HG03064 (cell line): Measurements from ENCODE around the gene AHSG.
"Not testable (repeated sequence)": the region's sequence is repeated elsewhere in the genome, so short reads cannot be mapped to it uniquely, and the experiment has no call there.

Experiments used
- ATAC-seq: cut with Tn5 transposase; IDR thresholded peaks from one replicate; pipeline ENCODE4 v1.9.1; 2021; ENCODE audit warnings: low read depth; ENCODE audit not compliant: unreplicated experiment

Gene AHSG

DNA sequence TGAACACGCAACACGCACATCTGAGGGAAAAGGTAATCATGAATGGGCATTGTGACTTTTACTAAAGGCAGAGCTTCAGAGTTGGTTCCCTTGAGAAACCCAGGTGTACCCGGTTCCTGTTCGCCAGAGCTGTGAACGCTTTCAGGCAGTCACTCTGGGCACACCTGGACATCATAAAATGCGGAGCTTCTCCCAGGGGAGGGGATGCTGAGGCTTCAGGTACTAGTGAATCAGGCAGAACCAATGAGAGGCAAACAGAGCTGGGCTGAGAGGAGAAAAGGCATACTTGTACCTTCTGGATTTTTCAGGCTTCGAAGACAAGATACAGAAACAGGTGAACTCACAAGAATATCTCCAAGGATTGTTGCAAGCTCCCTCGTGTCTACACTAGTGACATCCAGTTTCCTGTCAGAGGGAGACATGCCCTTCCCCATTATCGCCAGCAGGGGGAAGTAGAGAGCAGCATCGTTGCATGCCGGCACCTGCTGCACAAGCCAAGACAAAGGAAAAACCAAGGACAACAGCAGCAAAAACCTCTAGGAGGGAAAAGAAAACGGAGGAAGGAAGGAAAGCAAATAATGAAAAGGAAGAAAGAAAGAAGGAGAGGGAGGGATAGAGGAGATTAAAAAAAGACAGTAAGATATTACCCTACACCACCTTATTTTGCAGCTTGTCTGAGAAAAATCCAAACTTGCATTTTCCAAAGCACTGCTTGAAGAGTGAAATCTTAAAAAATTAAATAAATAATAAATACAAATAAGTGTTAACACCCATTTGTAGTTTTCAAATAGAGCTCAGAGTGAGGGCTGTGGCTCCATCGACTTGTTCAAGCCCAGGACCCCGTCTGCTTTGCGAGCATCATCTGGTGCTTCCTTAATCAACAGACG, 2.0 kb downstream of the AHSG start:
- peak; percentile 62 for ATAC-seq

DNA sequence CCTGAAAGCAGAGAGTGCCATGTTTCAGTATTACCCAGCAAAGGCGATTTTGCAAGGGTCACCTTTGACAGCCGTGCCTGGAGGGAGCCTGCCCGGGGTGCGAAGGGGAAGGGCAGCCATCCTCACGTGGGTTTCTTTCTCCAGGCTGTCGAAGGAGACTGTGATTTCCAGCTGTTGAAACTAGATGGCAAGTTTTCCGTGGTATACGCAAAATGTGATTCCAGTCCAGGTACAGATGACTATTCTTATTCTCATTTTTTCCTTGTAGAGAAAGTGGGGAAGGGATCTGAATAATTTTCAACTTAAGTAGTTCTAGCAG, 3.4 kb downstream of the AHSG start:
- no peak for ATAC-seq

DNA sequence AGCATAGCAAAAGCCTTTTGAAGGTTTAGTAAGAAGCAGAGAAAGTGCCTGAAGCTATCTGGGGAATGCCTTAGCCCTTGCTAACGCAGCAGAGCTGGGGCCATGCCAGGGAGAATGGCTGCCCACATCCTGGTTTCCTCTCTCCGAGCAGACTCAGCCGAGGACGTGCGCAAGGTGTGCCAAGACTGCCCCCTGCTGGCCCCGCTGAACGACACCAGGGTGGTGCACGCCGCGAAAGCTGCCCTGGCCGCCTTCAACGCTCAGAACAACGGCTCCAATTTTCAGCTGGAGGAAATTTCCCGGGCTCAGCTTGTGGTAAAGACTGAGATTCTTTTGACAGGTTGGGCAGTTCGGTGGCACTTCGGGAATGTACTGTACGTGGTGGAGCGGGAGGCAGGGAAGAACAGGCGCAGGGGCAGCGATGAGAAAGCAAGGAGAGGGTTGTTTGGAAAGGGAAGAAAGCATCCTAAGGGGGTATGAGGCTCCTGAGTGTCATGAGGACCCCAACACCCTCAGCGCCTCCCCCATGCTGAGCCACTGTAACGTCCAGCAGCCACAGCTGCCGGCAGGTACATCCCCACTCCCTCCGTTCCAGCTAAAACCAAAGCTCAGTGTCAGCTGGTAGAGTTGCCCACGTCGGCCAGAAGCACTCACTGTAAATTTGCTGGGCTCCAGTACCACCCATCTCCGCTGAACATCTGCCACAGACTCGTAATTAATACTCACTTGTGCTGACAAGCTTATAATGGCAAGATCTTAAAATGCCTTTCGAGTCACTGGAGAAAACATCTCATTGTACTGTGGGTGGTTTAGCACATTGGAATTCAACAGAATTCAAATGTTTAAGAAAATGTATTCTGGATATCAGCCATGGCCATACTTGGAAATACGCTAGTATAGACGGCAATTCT, 4.4 kb downstream of the AHSG start:
- peak; percentile 96 for ATAC-seq

DNA sequence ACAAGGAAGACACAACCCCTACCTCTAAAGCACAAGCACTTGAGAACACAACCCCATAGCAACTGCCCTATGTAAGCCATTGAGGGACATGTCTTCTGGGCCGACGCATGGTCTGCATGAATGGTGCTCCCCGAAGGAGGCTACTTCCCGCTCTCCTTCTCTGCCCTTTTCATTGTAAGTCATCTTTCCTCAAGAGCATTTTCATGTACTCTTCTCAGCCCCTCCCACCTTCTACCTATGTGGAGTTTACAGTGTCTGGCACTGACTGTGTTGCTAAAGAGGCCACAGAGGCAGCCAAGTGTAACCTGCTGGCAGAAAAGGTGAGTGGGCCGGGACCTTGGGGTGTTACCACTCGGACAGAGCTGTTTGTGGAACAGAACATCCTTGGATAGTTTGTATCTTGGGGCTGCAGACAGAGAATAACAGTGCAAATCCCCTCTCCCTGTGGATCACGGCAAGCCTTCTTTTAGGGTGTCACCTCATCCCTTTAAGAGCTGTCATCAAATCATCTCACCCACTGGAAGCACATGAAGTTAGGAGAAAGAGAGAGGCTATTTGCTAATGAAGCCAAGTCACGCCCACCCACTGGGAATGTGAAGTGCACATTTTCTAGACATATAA, 5.6 kb downstream of the AHSG start:
- no peak for ATAC-seq

DNA sequence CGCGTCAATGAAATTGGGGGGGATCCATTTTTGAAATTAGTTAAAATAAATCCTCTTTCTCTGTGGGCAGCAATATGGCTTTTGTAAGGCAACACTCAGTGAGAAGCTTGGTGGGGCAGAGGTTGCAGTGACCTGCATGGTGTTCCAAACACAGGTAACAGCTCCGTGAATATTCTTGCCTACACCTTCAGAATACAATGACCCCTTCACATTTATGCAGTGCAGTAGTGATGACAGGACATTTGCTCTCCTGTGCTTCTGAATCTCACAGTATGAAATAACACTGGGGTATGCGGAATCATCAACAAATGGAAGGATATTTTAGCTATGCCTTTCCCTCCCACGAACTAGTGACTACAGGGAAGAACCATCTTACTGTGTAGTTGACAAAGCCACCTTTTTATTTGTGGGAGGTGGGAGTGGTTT, 6.9 kb downstream of the AHSG start:
- ATAC-seq: no peak

DNA sequence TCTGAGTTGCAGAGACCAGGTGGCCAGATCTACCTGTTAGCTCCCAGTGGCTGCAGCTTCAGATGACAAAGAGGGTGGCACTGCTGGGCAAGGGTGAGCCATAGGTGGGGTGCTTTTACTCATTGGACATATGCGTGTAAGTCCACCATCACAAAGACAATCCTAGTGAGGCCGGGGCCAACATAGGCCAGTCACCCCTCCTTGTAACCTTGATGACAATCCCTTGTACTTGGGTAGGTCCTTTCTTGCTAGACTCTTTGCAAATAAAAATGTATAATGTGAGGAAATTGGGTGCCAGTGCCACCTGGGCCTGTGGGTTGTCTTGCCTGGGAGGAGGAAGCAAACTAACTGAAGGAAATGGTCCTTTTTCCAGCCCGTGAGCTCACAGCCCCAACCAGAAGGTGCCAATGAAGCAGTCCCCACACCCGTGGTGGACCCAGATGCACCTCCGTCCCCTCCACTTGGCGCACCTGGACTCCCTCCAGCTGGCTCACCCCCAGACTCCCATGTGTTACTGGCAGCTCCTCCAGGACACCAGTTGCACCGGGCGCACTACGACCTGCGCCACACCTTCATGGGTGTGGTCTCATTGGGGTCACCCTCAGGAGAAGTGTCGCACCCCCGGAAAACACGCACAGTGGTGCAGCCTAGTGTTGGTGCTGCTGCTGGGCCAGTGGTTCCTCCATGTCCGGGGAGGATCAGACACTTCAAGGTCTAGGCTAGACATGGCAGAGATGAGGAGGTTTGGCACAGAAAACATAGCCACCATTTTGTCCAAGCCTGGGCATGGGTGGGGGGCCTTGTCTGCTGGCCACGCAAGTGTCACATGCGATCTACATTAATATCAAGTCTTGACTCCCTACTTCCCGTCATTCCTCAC, 7.6 kb downstream of the AHSG start:
- ATAC-seq: no peak

DNA sequence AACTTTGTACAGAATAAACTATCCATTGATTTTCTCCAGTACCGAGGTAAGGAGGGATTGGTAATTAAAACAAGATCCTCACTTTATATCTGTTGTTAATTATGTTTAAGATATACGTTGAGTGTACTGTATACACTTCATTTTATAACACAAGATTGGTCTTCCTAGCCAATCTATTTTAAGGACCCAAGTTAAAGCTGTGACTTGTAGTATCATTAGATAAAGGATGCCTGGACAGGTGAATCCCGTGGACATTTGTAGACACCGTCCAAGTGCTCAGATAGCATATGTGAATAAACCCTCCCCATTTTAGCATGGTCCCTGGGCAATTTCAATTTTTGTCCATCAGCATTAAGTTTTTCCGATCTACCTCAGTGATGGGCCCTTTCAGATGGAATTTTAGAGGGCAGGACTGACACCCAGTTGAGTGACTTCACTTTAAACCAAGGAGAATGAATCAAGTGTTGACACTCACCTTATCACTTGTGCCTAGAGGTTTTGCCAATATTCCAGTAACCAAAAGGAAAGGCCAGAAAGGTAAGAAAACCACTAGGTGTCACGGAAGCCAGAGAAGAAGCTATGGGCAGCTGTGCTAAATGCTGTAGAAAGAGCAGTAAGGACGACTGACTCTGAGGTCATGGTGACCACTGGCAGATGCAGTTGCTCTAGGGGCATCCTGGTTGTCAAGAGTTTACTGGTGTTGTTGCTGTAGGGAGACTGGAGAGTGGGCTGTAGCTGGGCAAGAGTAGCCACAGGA, 9.2 kb downstream of the AHSG start:
- ATAC-seq: no peak

DNA sequence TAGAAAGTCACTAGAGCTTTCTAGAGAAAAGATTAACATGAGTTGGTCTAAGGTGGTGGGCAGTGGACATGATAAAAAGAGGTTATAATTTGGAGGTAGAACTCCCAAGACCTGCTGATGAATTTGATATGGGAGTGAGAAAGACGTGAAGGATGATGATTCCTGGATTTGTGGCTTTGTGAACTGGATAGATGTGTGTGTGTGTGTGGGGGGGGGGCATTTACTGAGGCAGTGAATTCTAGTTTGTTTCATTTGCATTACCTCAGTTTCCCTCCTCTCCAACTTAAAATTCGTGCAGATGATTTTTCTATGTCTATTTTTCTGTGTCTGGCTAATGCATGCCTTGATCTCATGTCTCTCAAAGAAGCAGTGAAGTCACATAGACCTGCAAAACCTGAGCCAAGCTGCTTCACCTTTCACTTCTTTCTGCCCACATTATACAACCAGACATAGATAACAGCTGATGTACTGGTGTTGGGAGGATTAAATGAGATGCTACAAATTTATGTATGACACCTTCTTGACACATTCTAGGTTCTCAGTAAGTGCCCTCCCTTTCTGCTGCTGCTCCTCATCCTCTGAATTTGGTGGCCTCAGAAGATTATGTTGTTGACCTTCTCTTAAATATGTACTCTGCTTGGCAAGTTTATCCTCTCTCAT, 9.9 kb downstream of the AHSG start:
- no peak for ATAC-seq

DNA sequence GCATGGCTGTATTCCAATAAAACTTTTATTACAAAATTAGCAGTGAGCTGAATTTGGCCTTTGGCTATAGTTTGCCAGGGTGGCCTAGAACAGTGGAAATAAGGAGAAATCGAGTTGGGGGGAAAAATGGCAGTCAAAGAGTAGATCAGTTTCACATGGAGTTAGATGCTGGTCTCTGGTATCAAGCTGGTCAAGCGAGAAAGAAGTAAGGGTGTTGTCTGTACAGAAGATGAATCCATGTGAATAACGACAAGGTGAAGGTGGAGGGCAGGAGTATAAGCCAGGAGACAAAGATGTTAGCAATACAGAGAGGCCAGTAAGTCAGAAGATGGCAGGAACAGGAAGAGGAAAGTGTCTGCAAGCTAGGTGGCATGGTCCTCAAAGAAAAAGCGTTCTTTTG, 11.7 kb downstream of the AHSG start:
- no peak for ATAC-seq

DNA sequence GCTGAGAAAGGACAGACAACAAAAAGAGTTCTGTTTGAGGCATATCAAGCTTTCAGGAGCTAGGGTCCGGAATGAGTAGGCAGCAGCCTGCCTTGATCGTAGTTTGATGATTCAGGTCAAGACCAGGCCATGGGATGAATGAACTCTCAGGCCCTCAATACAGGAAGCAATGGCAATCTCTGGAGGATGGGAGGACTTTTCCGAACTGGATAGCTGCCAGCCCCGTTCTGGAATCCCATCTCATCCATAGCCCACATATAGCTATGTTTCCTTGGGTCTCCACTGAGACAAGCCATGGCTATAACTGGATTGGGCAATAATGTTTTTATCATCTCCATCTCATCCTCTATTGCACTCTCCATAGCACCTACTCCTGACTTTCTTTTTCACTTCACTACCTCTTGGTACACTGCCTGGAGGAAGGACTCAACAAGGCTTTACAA, 12.8 kb downstream of the AHSG start:
- no peak for ATAC-seq

DNA sequence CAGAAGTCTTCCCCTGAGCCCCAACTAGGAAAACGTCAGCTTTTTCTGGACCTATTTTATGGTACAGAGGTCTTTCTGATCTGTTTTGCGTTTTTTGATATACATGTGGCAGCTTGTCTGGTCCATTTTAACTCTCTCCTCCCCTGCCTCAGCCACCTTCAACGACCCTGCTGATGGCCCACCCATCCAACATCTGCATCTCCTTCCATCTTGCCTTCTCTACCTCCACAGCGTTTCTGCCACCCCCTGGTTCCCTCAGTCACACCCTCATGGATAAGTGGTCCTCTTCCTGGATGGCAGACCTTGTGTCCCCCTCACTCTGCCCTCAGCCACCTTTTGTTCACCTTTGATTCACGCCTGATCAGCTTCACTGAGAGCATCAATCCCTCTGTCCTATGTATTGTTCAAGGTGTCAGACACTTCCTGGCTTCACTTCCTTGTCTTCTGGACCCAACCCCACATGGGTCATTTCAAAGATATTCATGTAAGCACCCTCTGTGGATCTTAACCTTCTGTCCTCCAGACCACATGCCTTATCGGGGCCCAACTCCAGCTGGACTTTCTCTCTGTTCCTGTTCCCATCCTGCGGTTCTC, 13.5 kb downstream of the AHSG start:
- no peak for ATAC-seq

DNA sequence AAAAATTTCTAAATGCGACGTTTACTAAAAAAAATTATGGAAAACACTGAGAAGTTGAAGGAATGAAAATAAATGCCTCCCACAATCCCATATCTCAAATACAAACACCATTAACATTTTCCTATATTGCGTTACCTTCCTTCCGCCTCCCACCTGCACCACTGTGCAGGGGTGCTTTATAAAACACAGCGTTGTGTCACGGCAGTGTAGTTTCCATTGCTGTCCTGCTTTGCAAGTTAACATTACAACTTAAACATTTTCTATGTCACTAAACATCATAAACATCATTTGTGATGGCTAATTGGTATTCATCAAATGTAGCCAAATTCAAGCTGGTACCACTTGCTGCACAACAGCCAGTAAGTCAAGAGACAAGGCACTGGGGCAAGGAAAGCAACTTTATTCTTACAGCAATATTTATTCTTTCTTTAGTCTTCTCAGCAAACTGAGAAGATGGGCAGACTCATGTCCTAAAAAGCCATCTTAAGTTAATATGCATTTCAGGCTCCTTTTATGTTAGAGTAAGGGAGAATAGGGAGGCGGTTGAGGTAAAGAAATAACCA, 15.1 kb downstream of the AHSG start:
- ATAC-seq: no peak

DNA sequence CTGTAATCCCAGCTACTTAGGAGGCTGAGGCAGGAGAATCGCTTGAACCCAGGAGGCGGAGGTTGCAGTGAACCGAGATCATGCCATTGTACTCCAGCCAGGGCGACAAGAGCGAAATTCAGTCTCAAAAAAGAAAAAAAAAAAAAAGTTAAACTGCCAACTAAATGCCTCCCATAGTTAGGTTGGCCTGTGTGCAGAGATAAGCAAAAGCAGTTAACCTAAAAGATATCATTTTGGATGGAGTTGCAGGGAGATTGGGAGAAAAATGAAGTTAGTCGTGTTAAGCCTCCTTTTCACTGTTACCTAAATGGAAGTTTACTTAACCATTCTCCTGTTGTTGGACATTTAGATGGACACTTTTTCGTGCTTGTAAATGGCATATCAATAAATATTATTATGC, 15.9 kb downstream of the AHSG start:
- ATAC-seq: no peak

DNA sequence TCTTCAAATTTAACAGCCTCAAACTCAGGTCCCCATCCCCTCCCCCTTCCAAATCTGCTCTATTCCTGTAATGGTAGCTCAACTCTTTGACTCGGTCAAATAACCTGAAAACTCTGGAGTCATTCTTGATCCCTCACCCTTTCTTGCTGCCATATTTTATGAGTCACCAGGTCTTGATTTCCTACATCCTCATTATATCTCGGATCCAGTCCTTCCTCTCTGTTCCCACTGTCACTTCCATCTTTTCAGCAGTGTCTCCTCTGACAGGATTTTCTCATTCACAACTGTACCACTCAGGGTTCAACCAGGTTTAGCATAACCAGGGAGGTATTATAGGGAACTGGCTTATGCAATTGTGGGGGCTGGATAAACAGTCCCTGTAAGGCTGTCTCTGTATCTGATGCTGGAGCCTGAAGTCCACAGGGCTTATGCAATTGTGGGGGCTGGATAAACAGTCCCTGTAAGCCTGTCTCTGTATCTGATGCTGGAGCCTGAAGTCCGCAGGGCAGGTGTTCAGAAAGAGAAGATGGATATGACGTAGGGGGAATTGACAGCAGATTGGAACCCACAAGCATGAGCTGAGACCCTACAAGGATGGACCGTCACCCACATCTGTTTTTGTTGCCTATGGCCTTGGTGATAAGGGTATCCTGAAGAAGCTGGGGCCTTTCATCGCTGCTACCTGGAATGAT, 18.2 kb downstream of the AHSG start:
- ATAC-seq: no peak

DNA sequence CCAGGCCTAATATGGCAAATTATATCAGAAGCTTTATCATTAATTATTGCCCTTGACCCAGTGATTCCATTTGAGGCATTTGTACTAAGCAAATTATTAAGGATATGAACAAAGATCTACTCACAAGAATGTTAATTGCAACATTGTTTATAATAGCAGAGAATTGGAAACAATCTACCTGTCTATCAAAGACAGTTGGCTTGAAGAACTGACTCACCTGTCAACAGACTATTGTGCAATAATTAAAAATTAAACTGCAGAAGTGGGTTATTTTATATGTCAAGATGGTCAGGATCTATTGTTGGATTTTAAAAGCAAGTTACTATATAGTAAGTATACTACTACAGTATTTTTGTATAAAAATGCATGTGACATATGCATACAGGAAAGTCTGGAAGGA, 20.6 kb downstream of the AHSG start:
- ATAC-seq: no peak

DNA sequence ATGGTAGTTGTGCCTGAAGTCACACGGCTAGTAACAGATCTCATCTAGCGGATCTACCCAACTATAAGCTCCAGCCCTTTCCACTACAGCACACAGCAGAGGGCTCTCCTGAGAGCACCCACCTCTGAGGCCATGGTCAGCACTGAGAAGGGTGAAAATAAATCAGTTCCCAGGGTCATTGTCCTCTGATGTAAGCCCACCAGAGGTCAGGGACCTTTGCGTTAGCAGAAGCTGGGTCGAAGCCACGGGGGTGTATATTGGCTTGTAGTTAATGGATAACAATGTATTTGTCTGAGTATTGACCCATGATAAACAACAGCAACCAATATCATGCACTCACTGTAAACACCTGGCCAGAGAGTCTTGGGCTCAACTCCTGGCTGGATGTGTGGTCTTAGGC, 21.3 kb downstream of the AHSG start:
- not testable (repeated sequence) for ATAC-seq

DNA sequence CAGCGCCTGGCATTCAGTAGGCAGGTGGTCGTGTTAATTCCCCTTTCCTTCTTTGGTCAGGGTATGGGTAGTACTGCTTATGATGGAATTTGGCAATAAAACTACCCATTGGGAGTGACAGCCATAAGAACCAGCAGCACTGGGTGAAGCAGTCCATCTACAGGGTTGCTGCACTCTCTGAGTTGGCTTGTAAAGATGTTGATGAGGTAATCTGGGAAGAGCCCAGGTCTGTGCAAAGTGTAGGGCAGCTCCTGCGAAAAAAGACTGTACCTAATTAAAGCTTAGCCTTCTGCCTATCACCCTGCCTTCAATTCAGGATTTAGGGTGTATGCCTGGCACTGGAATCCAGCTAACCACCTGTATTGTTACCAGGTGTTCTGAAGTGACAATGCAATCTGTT, 22.7 kb downstream of the AHSG start:
- ATAC-seq: no peak

DNA sequence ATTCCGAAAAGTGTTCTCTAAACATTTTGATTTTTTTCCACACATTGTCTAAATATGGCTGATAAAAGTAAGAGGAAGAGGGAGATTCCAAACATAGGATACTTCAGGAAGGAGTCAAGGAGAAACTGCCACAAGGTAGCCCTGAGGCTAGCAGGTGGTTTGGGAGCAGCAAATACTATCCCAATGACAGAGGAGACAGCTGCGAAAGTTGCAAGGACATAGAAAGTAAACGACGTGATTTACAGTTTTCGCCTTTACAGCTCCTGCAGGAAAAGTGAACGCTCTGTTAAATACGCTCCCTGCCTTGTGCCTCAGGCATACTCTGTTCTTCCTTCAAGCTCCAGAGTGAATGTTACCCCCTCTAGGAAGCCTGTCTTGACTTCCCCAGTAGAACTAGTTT, 23.7 kb downstream of the AHSG start:
- ATAC-seq: no peak
